GM12873 (cell line): ENCODE measurements around the gene SHKBP1.

ENCODE experiments used
- TF ChIP-seq, protein P1 (sequence below): IDR thresholded peaks from 2 replicates; pipeline ENCODE4 v1.5.1; 2012; ENCODE audit warnings: low read depth, mild to moderate bottlenecking, moderate library complexity, low read length, control low read depth; ENCODE audit not compliant: insufficient read depth; ENCODE audit errors: missing control alignments

The SHKBP1 gene

DNA sequence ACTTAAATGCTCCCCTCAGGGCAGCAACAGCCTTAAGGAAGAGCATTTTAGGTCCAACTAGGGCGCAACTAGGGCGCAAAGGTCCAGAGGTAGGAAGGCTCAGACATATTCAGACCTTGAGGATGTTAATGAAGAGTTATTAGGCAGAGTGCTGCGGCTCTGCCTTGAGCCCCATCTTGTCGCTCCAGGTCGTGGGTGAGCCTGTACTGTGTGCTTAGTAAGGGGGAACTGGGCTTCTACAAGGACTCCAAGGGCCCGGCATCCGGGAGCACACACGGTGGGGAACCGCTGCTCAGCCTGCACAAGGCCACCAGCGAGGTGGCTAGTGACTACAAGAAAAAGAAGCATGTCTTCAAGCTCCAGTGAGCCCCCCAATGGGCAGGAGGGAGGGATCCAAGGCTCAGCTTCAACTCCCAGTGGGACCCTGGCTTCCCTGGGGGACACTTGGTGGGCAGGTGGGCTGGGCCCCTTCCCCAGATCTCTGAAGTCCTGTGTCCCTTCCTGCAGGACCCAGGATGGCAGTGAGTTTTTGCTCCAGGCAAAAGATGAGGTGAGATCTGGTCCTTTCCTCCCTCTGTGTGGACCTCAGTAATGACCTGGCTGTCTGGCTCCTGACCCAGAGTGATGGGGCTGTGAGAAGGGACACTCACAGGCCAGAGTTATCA is 4.7 kb upstream of the SHKBP1 start:
- TF ChIP-seq, protein P1, sequence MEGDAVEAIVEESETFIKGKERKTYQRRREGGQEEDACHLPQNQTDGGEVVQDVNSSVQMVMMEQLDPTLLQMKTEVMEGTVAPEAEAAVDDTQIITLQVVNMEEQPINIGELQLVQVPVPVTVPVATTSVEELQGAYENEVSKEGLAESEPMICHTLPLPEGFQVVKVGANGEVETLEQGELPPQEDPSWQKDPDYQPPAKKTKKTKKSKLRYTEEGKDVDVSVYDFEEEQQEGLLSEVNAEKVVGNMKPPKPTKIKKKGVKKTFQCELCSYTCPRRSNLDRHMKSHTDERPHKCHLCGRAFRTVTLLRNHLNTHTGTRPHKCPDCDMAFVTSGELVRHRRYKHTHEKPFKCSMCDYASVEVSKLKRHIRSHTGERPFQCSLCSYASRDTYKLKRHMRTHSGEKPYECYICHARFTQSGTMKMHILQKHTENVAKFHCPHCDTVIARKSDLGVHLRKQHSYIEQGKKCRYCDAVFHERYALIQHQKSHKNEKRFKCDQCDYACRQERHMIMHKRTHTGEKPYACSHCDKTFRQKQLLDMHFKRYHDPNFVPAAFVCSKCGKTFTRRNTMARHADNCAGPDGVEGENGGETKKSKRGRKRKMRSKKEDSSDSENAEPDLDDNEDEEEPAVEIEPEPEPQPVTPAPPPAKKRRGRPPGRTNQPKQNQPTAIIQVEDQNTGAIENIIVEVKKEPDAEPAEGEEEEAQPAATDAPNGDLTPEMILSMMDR = no peak

DNA sequence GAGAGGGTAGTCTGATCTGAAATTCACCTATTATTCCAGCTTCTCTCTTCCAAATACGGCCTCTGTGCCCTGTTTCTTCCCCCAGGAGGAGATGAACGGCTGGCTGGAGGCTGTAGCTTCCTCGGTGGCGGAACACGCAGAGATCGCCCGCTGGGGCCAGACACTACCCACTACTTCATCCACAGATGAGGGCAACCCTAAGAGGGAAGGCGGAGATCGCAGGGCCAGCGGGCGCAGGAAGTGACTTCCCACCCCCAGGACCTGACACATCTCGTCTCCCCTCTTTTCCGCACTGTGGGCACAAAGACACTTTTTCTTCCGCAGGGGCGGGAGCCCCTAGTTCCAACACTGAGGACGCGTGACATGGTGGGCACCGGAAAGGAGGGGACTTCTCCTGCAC is 1.3 kb upstream of the SHKBP1 start:
- TF ChIP-seq, protein P1 = no peak

- TF ChIP-seq, protein P1 = no peak
These were observed 505 bp upstream of the SHKBP1 start for GRCh38 chr19:40576151-40576584.

DNA sequence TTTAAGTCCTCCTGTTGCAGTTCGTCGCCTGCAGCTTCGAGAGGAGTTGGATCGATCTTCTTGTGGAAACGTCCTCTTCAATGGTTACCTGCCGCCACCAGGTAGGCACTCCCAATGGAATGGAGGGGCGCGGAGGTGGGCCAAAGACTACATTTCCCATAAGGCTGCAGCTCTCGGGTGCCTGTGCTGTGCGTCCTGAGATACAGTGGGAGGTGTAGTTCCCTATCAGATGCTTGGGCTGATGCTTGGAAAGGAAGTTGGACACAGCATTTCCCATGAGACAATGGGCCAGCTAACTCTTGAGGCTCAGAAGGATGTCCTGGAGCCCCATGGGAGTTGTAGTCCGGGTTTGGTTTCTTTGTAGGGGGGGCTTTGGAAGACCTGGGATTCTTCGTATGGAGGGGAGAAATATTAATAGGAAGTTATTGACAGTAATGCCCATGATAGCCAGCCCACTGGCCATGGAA is 1.8 kb downstream of the SHKBP1 start:
- TF ChIP-seq, protein P1 = no peak

GRCh38 chr19:40580619-40581018 is 3.9 kb downstream of the SHKBP1 start:
- TF ChIP-seq, protein P1 = no peak

- TF ChIP-seq, protein P1 = no peak
These were observed 4.9 kb downstream of the SHKBP1 start for GRCh38 chr19:40581531-40581930.

DNA sequence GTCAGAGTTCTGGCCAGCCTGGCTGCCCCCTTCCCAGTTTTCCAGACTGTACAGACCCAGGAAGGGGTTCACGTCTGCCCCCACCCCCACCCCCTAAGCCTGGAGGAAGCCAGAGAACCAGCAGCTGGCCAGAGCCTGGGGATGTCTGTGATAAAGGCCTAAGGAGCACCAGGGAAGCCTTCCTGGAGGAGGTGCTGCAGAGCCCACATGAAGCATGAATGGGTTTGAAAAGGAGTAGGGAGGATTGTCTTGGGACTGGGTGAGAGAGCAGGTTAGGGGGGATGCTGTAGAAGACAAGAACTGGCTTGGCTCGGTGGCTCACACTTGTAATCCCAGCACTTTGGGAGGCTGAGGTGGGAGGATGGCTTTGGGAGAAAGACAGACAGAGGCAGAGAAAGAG is 5.8 kb downstream of the SHKBP1 start:
- TF ChIP-seq, protein P1 = no peak
